HUES64 (cell line): ENCODE results near the gene MKLN1.
"Not testable (repeated sequence)": the region's sequence is repeated elsewhere in the genome, so short reads cannot be mapped to it uniquely, and the experiment has no call there.

ENCODE experiments used
- H3K27ac ChIP-seq: 2 replicates; pipeline ENCODE4 v1.7.0; 2013; ENCODE audit warnings: low read depth, low read length, inconsistent platforms
- H3K27me3 ChIP-seq: 2 replicates; pipeline ENCODE4 v1.6.1; 2013; ENCODE audit warnings: mild to moderate bottlenecking, low read length; ENCODE audit not compliant: insufficient read depth
- H3K36me3 ChIP-seq: 2 replicates; pipeline ENCODE4 v1.6.1; 2013; ENCODE audit warnings: mild to moderate bottlenecking, low read length; ENCODE audit not compliant: insufficient read depth
- H3K4me1 ChIP-seq: 2 replicates; pipeline ENCODE4 v1.6.1; 2013; ENCODE audit warnings: mild to moderate bottlenecking, low read length, moderate library complexity; ENCODE audit not compliant: insufficient read depth
- H3K4me3 ChIP-seq: 2 replicates; pipeline ENCODE4 v1.5.1; 2013; ENCODE audit warnings: mild to moderate bottlenecking, low read length, moderate library complexity
- H3K9ac ChIP-seq: 2 replicates; pipeline ENCODE4 v1.6.1; 2013; ENCODE audit warnings: mild to moderate bottlenecking, low read depth, low read length
- H3K9me3 ChIP-seq: 2 replicates; pipeline ENCODE4 v1.6.1; 2013; ENCODE audit warnings: low read depth, low read length; ENCODE audit not compliant: insufficient read depth
- WGBS: fragments of 150-250, 120-280 bp; methylation state at CpG from one replicate; pipeline ENCODE4 v1.1.7; 2013; ENCODE audit warnings: missing lambda C conversion rate; 5-methylcytosine and 5-hydroxymethylcytosine counted together

MKLN1 gene

GRCh38 chr7:131438969-131439368 is 111.3 kb downstream of the MKLN1 start:
- 68% methylated on average over 2 of the region's 2 CpGs for WGBS
- no peaks in the 10 kb centered on the region for H3K27me3 ChIP-seq
- H3K4me3 ChIP-seq: no peak overlapping the region
- H3K27ac ChIP-seq: no peak overlapping the region
- H3K36me3 ChIP-seq: peaks cover 54% of the 10 kb centered on the region
- peaks cover 18% of the 10 kb centered on the region for H3K4me1 ChIP-seq
- H3K9ac ChIP-seq: no peak overlapping the region
- H3K9me3 ChIP-seq: no peaks in the 10 kb centered on the region

- Histone ChIP-seq H3K36me3 (peaks cover 65% of the 10 kb centered on the region), H3K4me1 (peaks cover 17% of the 10 kb centered on the region), H3K27me3 (no peaks in the 10 kb centered on the region), H3K9ac (no peak overlapping the region), H3K4me3 (no peak overlapping the region), H3K27ac (no peak overlapping the region), H3K9me3 (no peaks in the 10 kb centered on the region)
- WGBS: 96% methylated on average over 5 of the region's 5 CpGs
Observed at GRCh38 chr7:131443496-131443895, 115.8 kb downstream of the MKLN1 start.

- 100% methylated on average over 1 of the region's 1 CpG for WGBS
- H3K9ac ChIP-seq: no peak overlapping the region
- no peak overlapping the region for H3K4me3 ChIP-seq
- H3K36me3 ChIP-seq: peaks cover 60% of the 10 kb centered on the region
- H3K27ac ChIP-seq: no peak overlapping the region
- no peaks in the 10 kb centered on the region for H3K9me3 ChIP-seq
- H3K27me3 ChIP-seq: no peaks in the 10 kb centered on the region
- H3K4me1 ChIP-seq: peaks cover 5% of the 10 kb centered on the region; the same call in 1 of the 2 replicates
Observed at GRCh38 chr7:131444683-131445082, 117.0 kb downstream of the MKLN1 start.

GRCh38 chr7:131449373-131449902 is 121.8 kb downstream of the MKLN1 start:
- Histone ChIP-seq H3K4me3 (no peak overlapping the region), H3K9ac (no peak overlapping the region), H3K27me3 (no peaks in the 10 kb centered on the region), H3K4me1 (no peaks in the 10 kb centered on the region), H3K36me3 (peaks cover 41% of the 10 kb centered on the region), H3K27ac (no peak overlapping the region), H3K9me3 (no peaks in the 10 kb centered on the region)
- WGBS: 97% methylated on average over 2 of the region's 2 CpGs

GRCh38 chr7:131454498-131454897 is 126.8 kb downstream of the MKLN1 start:
- no peak overlapping the region for H3K9ac ChIP-seq
- peaks cover 20% of the 10 kb centered on the region for H3K36me3 ChIP-seq
- no peaks in the 10 kb centered on the region for H3K27me3 ChIP-seq
- 88% methylated on average over 1 of the region's 1 CpG for WGBS
- H3K9me3 ChIP-seq: no peaks in the 10 kb centered on the region
- H3K4me1 ChIP-seq: peaks cover 4% of the 10 kb centered on the region; the same call in 1 of the 2 replicates
- no peak overlapping the region for H3K27ac ChIP-seq
- H3K4me3 ChIP-seq: no peak overlapping the region

GRCh38 chr7:131455001-131455400 is 127.3 kb downstream of the MKLN1 start:
- no peaks in the 10 kb centered on the region for H3K9me3 ChIP-seq
- WGBS: no CpG with 5 or more reads among the region's 2 CpGs
- H3K27ac ChIP-seq: no peak overlapping the region
- H3K27me3 ChIP-seq: no peaks in the 10 kb centered on the region
- peaks cover 4% of the 10 kb centered on the region; the same call in 1 of the 2 replicates for H3K4me1 ChIP-seq
- peaks cover 20% of the 10 kb centered on the region for H3K36me3 ChIP-seq
- no peak overlapping the region for H3K4me3 ChIP-seq
- H3K9ac ChIP-seq: no peak overlapping the region

- Histone ChIP-seq H3K27me3 (no peaks in the 10 kb centered on the region), H3K36me3 (peaks cover 20% of the 10 kb centered on the region), H3K9me3 (no peaks in the 10 kb centered on the region), H3K4me1 (peaks cover 4% of the 10 kb centered on the region; the same call in 1 of the 2 replicates), H3K4me3 (no peak overlapping the region), H3K9ac (no peak overlapping the region), H3K27ac (no peak overlapping the region)
- 91% methylated on average over 7 of the region's 7 CpGs for WGBS
Observed at GRCh38 chr7:131455546-131455945, 127.9 kb downstream of the MKLN1 start.

GRCh38 chr7:131456338-131456737 is 128.7 kb downstream of the MKLN1 start:
- peaks cover 4% of the 10 kb centered on the region; the same call in 1 of the 2 replicates for H3K4me1 ChIP-seq
- no peak overlapping the region for H3K9ac ChIP-seq
- H3K27me3 ChIP-seq: no peaks in the 10 kb centered on the region
- H3K27ac ChIP-seq: no peak overlapping the region
- 99% methylated on average over 3 of the region's 3 CpGs for WGBS
- H3K36me3 ChIP-seq: peaks cover 19% of the 10 kb centered on the region
- H3K9me3 ChIP-seq: no peaks in the 10 kb centered on the region
- no peak overlapping the region for H3K4me3 ChIP-seq

GRCh38 chr7:131459256-131459655 is 131.6 kb downstream of the MKLN1 start:
- Histone ChIP-seq H3K4me1 (peaks cover 4% of the 10 kb centered on the region; the same call in 1 of the 2 replicates), H3K9ac (no peak overlapping the region), H3K27me3 (no peaks in the 10 kb centered on the region), H3K9me3 (no peaks in the 10 kb centered on the region), H3K27ac (no peak overlapping the region), H3K36me3 (peaks cover 38% of the 10 kb centered on the region), H3K4me3 (no peak overlapping the region)
- WGBS: 96% methylated on average over 1 of the region's 1 CpG

- H3K27ac ChIP-seq: no peak overlapping the region
- peaks cover 4% of the 10 kb centered on the region; the same call in 1 of the 2 replicates for H3K4me1 ChIP-seq
- no peaks in the 10 kb centered on the region for H3K9me3 ChIP-seq
- peaks cover 59% of the 10 kb centered on the region for H3K36me3 ChIP-seq
- no peak overlapping the region for H3K4me3 ChIP-seq
- no peaks in the 10 kb centered on the region for H3K27me3 ChIP-seq
- H3K9ac ChIP-seq: no peak overlapping the region
- 100% methylated on average over 3 of the region's 3 CpGs for WGBS
Observed at GRCh38 chr7:131462059-131462458, 134.4 kb downstream of the MKLN1 start.

GRCh38 chr7:131462715-131463114 is 135.0 kb downstream of the MKLN1 start:
- H3K27me3 ChIP-seq, H3K9ac ChIP-seq, H3K4me3 ChIP-seq, H3K9me3 ChIP-seq, H3K27ac ChIP-seq, H3K4me1 ChIP-seq: not testable (repeated sequence)
- peaks cover 65% of the 10 kb centered on the region for H3K36me3 ChIP-seq
